Activated T-cell treated with anti-CD3 and anti-CD28 coated beads, Interleukin-2, amount 50 U/mL, for 1 hour (primary cell): Measurements from ENCODE around the gene TRIM17.

Experiments
- DNase-seq: peaks from one replicate; pipeline ENCODE4 v3.0.0-alpha.2; 2020

TRIM17 gene

GRCh38 chr1:228416217-228416933 lies at the start of gene TRIM17:
TRIM17 (minus strand) TSS chr1:228416861; CDS start chr1:228415072, 1,789 bp downstream.
- DNase-seq = peak; percentile 58

- DNase-seq = no peak
Measured at GRCh38 chr1:228465571-228466146, 49.0 kb upstream of the TRIM17 start.

GRCh38 chr1:228465141-228465540 lies 48.5 kb upstream of the TRIM17 start:
- no peak for DNase-seq

- DNase-seq = peak; percentile 82
Measured at GRCh38 chr1:228464487-228464983, 47.9 kb upstream of the TRIM17 start.

DNA sequence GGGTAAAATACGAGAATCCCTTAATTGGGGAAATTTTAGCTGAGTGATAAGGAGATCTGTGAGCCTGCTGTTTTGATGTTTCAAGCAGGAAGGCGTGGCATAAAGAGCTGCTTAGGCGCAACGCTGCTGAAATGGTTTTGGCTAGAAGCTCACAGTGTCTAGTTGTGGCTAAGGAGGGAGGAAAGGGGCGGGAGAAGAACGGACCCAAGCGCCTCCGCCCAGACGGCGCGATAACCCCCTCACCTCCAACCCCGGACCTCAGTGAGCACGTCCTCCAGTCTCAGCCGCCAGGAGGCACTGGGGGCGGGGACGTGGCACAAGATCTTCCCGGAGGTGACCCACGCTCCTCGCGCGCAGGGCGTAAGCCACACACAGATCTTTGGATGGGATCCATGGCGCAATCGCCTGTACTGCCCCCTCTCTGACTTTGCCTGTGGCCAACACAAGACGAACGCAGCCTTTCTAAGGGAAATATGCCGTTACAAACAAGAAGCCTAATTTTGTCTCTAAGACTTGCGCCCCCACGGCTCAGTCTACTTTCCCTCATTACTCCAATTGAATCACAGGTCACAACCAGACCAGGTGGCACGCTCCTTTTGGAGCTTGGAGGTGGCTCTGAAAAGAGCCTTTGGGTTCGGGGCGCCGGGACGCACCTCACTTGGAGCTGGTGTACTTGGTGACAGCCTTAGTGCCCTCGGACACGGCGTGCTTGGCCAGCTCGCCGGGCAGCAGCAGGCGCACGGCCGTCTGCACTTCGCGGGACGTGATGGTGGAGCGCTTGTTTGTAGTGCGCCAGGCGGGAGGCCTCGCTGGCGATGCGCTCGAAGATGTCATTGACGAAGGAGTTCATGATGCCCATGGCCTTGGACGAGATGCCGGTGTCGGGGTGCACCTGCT lies 47.1 kb upstream of the TRIM17 start:
- peak; percentile 57 for DNase-seq

- no peak for DNase-seq
Measured at GRCh38 chr1:228463009-228463558, 46.4 kb upstream of the TRIM17 start.

DNA sequence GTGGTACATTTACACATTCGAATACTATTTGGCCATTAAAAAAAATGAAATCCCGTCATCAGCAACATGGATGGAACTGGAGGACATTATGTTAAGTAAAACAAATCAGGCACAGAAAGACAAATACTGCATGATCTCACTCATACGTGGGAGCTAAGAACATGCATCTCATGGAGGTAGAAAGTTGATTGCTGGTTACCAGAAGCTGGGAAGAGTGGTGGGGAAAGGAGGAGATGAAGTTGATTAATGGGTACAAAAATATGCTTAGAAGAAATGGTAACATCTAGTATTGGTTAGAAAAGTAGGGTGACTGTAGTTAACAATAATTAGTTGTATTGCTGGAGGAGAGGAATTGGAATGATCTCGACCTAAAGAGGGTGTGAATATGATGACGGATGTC lies 45.9 kb upstream of the TRIM17 start:
- DNase-seq = no peak

DNA sequence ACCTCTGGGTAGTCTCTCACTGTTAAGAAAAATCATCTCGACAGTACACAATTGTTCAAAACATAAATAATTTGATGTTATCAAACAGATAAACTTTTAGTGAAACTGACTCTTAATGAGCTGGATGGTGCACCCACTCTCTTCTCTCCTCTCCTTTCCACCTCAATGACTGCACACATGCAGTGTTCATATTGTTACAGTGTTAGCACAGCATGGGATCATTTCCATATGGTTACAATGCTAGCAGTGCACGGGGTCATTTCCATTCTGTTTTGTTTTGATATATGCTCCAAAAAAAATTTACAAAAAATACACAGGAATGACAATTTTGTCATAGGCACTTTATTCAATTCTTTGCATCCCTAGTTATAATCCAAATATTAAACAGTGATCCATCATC lies 44.2 kb upstream of the TRIM17 start:
- DNase-seq = no peak

- peak; percentile 64 for DNase-seq
Measured at GRCh38 chr1:228459091-228459993, 42.7 kb upstream of the TRIM17 start.

GRCh38 chr1:228457396-228458176 lies 40.9 kb upstream of the TRIM17 start:
- peak; percentile 83 for DNase-seq

GRCh38 chr1:228457017-228457395 lies 40.3 kb upstream of the TRIM17 start:
- DNase-seq = no peak

DNA sequence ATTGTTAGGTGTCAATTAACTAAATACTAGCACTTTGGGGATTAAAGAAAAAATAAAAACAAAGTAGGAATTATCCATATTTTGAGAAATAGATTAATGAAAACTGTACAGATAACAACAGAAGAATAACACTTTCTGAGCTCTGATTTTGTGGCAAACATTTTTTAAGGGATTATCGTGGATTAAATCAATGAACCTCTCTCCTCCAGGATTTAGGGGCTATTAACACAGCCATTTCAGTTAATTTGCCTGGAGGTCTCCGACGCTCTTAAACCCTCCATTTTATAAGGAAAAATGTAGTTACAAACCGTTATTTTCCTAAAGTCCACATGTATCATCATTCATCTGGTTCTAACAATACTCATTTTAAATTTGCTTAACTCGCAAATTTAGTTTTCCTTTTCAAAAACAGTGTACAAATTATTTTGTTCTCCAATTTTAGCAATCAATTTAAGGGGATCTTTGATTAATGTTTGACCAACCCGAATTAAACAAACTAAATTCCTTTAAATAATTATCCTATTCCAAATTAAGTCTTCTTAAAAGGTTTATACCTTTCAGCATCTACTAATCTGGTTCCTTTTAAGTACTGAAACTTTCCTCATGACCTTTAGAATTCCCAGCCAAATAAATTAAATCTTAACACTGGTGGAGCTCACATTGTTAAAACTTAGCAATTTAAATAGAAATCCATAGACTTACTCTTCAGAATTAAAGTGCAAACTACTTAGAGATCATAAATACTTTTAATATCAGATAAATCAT lies 39.8 kb upstream of the TRIM17 start:
- no peak for DNase-seq

DNA sequence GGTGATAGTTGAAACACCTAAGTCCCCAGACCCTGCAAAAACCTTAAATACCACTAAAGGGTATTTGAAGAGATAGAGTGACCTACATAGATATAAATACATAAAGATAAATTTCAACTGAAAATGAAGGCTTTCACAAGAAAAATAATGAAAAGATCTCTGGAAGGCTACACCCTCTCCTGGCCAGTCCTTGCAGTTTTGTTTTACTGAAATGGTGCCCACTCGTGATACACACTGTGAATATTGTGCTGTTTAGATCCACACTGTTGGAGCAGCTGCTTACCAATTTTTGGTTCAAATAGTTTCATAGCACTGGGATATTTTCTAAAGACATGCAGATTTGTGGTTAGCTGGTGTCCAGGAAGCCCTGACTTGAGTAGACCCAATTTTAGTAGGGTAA lies 39.1 kb upstream of the TRIM17 start:
- DNase-seq = no peak

- no peak for DNase-seq
Measured at GRCh38 chr1:228454238-228454637, 37.6 kb upstream of the TRIM17 start.

DNA sequence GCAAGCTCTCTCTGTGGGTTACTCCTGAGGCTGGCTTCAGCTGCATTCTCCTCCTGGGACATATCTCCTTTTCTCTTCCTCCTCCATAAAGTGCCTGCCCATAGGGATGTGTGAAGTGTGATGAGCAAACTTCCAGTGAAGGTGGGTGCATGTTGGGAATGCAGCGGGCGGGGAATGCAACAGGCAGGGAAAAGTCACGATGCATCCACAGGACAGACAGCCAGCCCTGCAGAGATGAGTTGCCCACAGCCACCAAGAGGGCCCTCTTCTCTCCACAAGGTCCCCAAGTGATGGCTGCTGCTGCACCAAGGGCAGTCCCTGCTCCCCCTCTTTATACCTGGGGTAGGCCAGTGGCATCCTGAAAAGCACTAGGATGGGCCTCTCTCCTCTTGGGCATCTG lies 37.0 kb upstream of the TRIM17 start:
- no peak for DNase-seq

DNA sequence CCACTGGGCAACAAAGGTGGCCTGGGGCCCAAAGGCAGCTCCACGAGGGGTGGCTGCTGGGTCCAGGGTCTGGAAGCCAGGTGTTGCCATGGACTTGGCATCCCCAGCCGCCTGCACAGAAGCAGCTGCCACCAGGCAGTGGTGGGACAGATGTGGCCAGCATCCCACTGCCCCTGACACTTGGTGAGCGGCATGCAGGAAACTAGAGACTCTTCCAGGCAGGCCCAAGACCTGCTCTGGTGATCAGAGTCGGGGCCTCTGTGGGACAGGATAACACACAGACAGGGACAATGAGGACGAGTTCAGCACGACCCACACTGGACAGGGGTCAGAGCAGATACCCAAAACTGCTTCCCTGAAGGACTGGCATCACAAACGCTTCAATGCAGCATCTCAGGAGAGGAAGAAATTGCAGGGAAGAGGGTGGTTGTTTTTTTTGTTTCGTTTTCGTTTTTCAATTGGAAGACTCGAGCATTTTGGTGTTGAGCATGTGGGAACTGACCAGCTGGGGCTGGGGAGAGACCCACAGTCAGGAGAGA lies 36.4 kb upstream of the TRIM17 start:
- no peak for DNase-seq

DNA sequence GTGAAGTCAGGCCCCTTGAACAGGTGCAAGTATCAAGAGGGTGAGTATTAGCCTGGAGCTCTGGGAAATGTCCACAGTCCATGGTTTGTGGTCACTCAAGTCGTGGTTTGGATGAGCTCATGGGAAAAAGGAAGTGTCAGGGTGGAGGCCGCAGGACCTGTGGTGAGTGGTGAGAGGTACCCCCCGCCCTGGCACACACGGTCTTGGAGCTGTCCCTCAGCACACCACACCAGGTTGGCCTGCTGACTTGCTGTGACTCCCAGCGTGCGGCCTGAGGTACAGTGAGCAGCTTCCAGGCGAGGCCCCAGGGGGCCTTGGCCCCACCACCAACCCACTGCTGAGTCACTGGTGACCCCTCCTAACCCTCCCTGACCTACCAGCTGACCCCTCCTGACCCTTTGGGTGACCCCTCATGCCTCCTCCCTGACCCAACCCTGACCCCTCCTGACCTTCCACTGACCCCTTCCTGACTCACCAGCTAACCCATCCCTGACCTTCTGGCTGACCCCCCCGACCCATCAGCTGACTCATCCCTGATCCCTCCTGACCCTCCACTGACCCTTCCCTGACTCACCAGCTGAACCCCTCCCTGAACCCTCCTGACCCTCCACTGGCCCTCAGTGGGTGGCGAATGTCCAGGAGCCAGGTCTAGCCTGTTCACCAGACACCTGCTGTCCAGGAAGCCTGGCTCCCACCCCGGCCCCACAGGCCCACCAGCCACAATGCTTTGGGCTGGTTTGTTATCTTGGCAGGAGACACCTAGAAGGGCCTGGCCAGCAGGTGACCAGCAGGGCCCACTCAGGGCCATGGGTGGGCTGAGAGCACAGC lies 35.7 kb upstream of the TRIM17 start:
- no peak for DNase-seq

- no peak for DNase-seq
Measured at GRCh38 chr1:228450200-228450599, 33.5 kb upstream of the TRIM17 start.

- DNase-seq = no peak
Measured at GRCh38 chr1:228448372-228448771, 31.7 kb upstream of the TRIM17 start.
